Activated B cell treated with CpG ODN at 0.5 μM for 24 hours (primary cell): Measurements from ENCODE around the gene ZNF490. TPM values are rescaled to one million over a fixed set of nuclear protein-coding genes. Genes with fewer than 3 reads are reported as not detected.
"Not testable (repeated sequence)": the region's sequence is repeated elsewhere in the genome, so short reads cannot be mapped to it uniquely, and the experiment has no call there.

Source experiments
- ATAC-seq: fragments of 200-7000 bp; cut with Tn5 transposase; one replicate; pipeline ENCODE4 v1.10.0; 2021; ENCODE audit warnings: low read depth, mild to moderate bottlenecking, moderate library complexity
- CTCF ChIA-PET: fragments of 350-600 bp; sonication (Branson Sonifier 250); formaldehyde crosslinking; loops from one replicate; lab custom pipeline; 2021; ENCODE audit warnings: antibody characterized with exemption; lab: Charles Lee
- POLR2A ChIA-PET: fragments of 350-600 bp; sonication (Branson Sonifier 250); formaldehyde crosslinking; loops from one replicate; lab custom pipeline; 2021; ENCODE audit warnings: antibody characterized with exemption; lab: Charles Lee
- DNase-seq: peaks from one replicate; pipeline ENCODE4 v3.0.0; 2022
- H3K27ac Mint-ChIP-seq: one replicate; pipeline ENCODE4 v1.8.0; 2020; ENCODE audit warnings: mixed read lengths
- H3K27me3 Mint-ChIP-seq: one replicate; pipeline ENCODE4 v1.8.0; 2021; ENCODE audit warnings: mixed read lengths
- H3K36me3 Mint-ChIP-seq: one replicate; pipeline ENCODE4 v1.8.0; 2021; ENCODE audit warnings: low read depth, mixed read lengths
- H3K4me1 Mint-ChIP-seq: one replicate; pipeline ENCODE4 v1.8.0; 2021; ENCODE audit warnings: mixed read lengths
- H3K4me3 Mint-ChIP-seq: one replicate; pipeline ENCODE4 v1.8.0; 2020; ENCODE audit warnings: mild to moderate bottlenecking, mixed read lengths
- H3K9me3 Mint-ChIP-seq: one replicate; pipeline ENCODE4 v1.8.0; 2020; ENCODE audit warnings: mixed read lengths
- intact Hi-C: fragments of 100-400 bp; cut with micrococcal nuclease; formaldehyde crosslinking; loops from one replicate; pipeline ENCODE4 v1.15.1; 2024
- total RNA-seq: library from RNA; stranded (reverse); gene quantifications from 2 replicates; pipeline ENCODE4 v1.2.3, GENCODE V29; 2022
- TF ChIP-seq, protein P1 (sequence below): fragments of 200-600 bp; IDR thresholded peaks from one replicate; pipeline ENCODE4 v1.8.0; 2022; ENCODE audit warnings: antibody characterized with exemption, mild to moderate bottlenecking

ZNF490 gene
- total RNA-seq, 1 donor from 2014 or later, result 15.6 TPM

- TF ChIP-seq, protein P1, sequence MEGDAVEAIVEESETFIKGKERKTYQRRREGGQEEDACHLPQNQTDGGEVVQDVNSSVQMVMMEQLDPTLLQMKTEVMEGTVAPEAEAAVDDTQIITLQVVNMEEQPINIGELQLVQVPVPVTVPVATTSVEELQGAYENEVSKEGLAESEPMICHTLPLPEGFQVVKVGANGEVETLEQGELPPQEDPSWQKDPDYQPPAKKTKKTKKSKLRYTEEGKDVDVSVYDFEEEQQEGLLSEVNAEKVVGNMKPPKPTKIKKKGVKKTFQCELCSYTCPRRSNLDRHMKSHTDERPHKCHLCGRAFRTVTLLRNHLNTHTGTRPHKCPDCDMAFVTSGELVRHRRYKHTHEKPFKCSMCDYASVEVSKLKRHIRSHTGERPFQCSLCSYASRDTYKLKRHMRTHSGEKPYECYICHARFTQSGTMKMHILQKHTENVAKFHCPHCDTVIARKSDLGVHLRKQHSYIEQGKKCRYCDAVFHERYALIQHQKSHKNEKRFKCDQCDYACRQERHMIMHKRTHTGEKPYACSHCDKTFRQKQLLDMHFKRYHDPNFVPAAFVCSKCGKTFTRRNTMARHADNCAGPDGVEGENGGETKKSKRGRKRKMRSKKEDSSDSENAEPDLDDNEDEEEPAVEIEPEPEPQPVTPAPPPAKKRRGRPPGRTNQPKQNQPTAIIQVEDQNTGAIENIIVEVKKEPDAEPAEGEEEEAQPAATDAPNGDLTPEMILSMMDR, result no peak
- DNase-seq (no peak), ATAC-seq (no peak)
- peaks cover 48% of the 10 kb centered on the region for H3K36me3 Mint-ChIP-seq
- H3K4me3 Mint-ChIP-seq, result no peak overlapping the region
- ChIA-PET POLR2A (interaction anchor here (0.7 to 1.0 kb wide), 2 partner anchors 31 to 1000 kb away, joined by 3 to 4 read pairs; no protein-coding TSS in a partner anchor), CTCF (no interaction called here)
- H3K27ac Mint-ChIP-seq, result no peak overlapping the region
- H3K4me1 Mint-ChIP-seq, result peaks cover 3% of the 10 kb centered on the region
- intact Hi-C loops, result no loop called here
- no peaks in the 10 kb centered on the region for H3K27me3 Mint-ChIP-seq
- H3K9me3 Mint-ChIP-seq, result peaks cover 13% of the 10 kb centered on the region
Observed at GRCh38 chr19:12581100-12581499, 29.5 kb downstream of the ZNF490 start.

- TF ChIP-seq, protein P1, result no peak
- no peaks in the 10 kb centered on the region for H3K27me3 Mint-ChIP-seq
- POLR2A ChIA-PET, result no interaction called here
- CTCF ChIA-PET, result no interaction called here
- DNase-seq, result no peak
- no peak overlapping the region for H3K27ac Mint-ChIP-seq
- H3K9me3 Mint-ChIP-seq, result peaks cover 13% of the 10 kb centered on the region
- intact Hi-C loops, result no loop called here
- peaks cover 48% of the 10 kb centered on the region for H3K36me3 Mint-ChIP-seq
- no peak for ATAC-seq
- H3K4me3 Mint-ChIP-seq, result no peak overlapping the region
- H3K4me1 Mint-ChIP-seq, result peaks cover 9% of the 10 kb centered on the region
Observed at GRCh38 chr19:12580180-12580694, 30.4 kb downstream of the ZNF490 start.

- Mint-ChIP-seq H3K4me1 (peaks cover 25% of the 10 kb centered on the region), H3K36me3 (peaks cover 48% of the 10 kb centered on the region), H3K4me3 (no peak overlapping the region), H3K27ac (no peak overlapping the region), H3K9me3 (peaks cover 13% of the 10 kb centered on the region), H3K27me3 (no peaks in the 10 kb centered on the region)
- TF ChIP-seq, protein P1, result no peak
- intact Hi-C loops, result no loop called here
- CTCF ChIA-PET, result interaction anchor here (1.5 kb wide), 1 partner anchor 93 kb away, joined by 4 read pairs; no protein-coding TSS in a partner anchor
- no peak for DNase-seq
- POLR2A ChIA-PET, result interaction anchor here (0.6 to 0.8 kb wide), 3 partner anchors 28 to 700 kb away, joined by 3 to 10 read pairs (median 4); no protein-coding TSS in a partner anchor
- ATAC-seq, result no peak
Observed at GRCh38 chr19:12578641-12579040, 32.0 kb downstream of the ZNF490 start.

GRCh38 chr19:12574036-12574435 is 36.6 kb downstream of the ZNF490 start:
- TF ChIP-seq, protein P1, result no peak
- CTCF ChIA-PET, result interaction anchor here (1.0 to 1.3 kb wide), 3 partner anchors 9 to 92 kb away, joined by 3 to 4 read pairs (median 3); partner anchors contain the start of genes ZNF490 and ZNF791
- H3K4me1 Mint-ChIP-seq, result peaks cover 42% of the 10 kb centered on the region
- intact Hi-C loops, result loop anchor here (1.0 kb wide), 1 partner anchor 36 kb away; the partner anchor contains the start of genes ZNF490 and ZNF791
- POLR2A ChIA-PET, result interaction anchor here (0.6 to 2.6 kb wide), 5 partner anchors 33 to 865 kb away, joined by 3 to 33 read pairs (median 3); partner anchors contain the start of genes DHPS, ZNF490 and ZNF791
- H3K27ac Mint-ChIP-seq, result peak overlapping the region; percentile 86
- H3K4me3 Mint-ChIP-seq, result peak overlapping the region; percentile 44
- peaks cover 13% of the 10 kb centered on the region for H3K36me3 Mint-ChIP-seq
- no peaks in the 10 kb centered on the region for H3K9me3 Mint-ChIP-seq
- no peaks in the 10 kb centered on the region for H3K27me3 Mint-ChIP-seq
- peak; percentile 95 for ATAC-seq
- peak; percentile 27 for DNase-seq

DNA sequence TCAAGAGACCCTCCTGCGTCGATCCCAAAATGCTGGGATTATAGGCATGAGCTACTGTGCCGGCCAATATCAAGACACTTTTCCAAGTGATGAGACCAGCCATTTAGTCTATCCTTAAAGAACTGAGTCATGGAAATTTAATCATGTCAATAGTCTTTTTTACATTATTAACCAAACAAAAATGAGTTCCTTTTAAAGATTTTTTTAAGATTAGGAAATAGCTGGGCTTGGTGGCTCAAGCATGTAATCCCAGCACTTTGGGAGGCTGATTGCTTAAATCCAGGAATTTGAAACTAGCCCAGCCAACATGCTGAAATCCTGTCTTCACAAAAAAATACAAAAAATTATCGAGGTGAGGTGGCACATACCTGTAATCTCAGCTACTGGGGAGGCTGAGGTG is 42.7 kb downstream of the ZNF490 start:
- ATAC-seq, result no peak
- DNase-seq, result no peak
- Mint-ChIP-seq H3K36me3 (no peaks in the 10 kb centered on the region), H3K4me1 (peaks cover 23% of the 10 kb centered on the region), H3K27ac (no peak overlapping the region), H3K27me3 (no peaks in the 10 kb centered on the region), H3K9me3 (no peaks in the 10 kb centered on the region), H3K4me3 (no peak overlapping the region)
- ChIA-PET CTCF (interaction anchor here (0.8 to 3.3 kb wide), 2 partner anchors 72 to 104 kb away, joined by 3 to 8 read pairs; no protein-coding TSS in a partner anchor), POLR2A (interaction anchor here (0.7 to 1.5 kb wide), 2 partner anchors 75 to 101 kb away, joined by 3 to 5 read pairs; a partner anchor contains a TSS)
- intact Hi-C loops, result no loop called here
- TF ChIP-seq, protein P1, result no peak

DNA sequence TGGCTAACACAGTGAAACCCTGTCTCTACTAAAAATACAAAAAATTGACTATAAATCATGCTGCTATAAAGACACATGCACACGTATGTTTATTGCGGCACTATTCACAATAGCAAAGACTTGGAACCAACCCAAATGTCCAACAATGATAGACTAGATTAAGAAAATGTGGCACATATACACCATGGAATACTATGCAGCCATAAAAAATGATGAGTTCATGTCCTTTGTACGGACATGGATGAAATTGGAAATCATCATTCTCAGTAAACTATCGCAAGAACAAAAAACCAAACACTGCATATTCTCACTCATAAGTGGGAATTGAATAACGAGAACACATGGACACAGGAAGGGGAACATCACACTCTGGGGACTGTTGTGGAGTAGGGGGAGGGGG is 44.2 kb downstream of the ZNF490 start:
- H3K4me1 Mint-ChIP-seq, H3K36me3 Mint-ChIP-seq, DNase-seq, H3K4me3 Mint-ChIP-seq, ATAC-seq, intact Hi-C loops, H3K27me3 Mint-ChIP-seq, H3K27ac Mint-ChIP-seq, POLR2A ChIA-PET, H3K9me3 Mint-ChIP-seq: not testable (repeated sequence)
- CTCF ChIA-PET, result interaction anchor here (7.7 kb wide), 1 partner anchor 108 kb away, joined by 67 read pairs; no protein-coding TSS in a partner anchor
